ENCODE data around the gene MTG1. TPM values are rescaled to one million over a fixed set of nuclear protein-coding genes. Genes with fewer than 3 reads are reported as not detected.

MTG1 gene
- total RNA-seq, 4 donors from 2014 or later = 14.8 to 29.7 (median 23.1) TPM

GRCh38 chr10:133391249-133391635, 2.7 kb upstream of the MTG1 start:
- TF ChIP-seq CTCF (IDR thresholded peaks at IDR 0.05; ENCODE audit: low read depth) = no peak

GRCh38 chr10:133391761-133392518, 2.0 kb upstream of the MTG1 start:
- no peak for TF ChIP-seq CTCF (IDR thresholded peaks at IDR 0.05; ENCODE audit: low read depth)

- TF ChIP-seq CTCF (IDR thresholded peaks at IDR 0.05; ENCODE audit: low read depth) = no peak
Observed at GRCh38 chr10:133393401-133394063, 425 bp upstream of the MTG1 start.

GRCh38 chr10:133394801-133395221, 854 bp downstream of the MTG1 start:
- TF ChIP-seq CTCF (IDR thresholded peaks at IDR 0.05; ENCODE audit: low read depth) = no peak

- TF ChIP-seq CTCF (IDR thresholded peaks at IDR 0.05; ENCODE audit: low read depth) = no peak
Observed at GRCh38 chr10:133396035-133396624, 2.2 kb downstream of the MTG1 start.

- TF ChIP-seq CTCF (IDR thresholded peaks at IDR 0.05; ENCODE audit: low read depth) = no peak
Observed at GRCh38 chr10:133397938-133398337, 4.0 kb downstream of the MTG1 start.

- no peak for TF ChIP-seq CTCF (IDR thresholded peaks at IDR 0.05; ENCODE audit: low read depth)
Observed at GRCh38 chr10:133399123-133399601, 5.2 kb downstream of the MTG1 start.
